DOHH2 (cell line): ENCODE data around the gene C4orf50.

Experiments
- CTCF ChIP-seq: fragments of 200-600 bp; sonication (generic); IDR thresholded peaks from one replicate; pipeline ENCODE4 v1.5.1; 2014; ENCODE audit warnings: antibody characterized with exemption, mild to moderate bottlenecking, low read depth, low read length; ENCODE audit not compliant: poor library complexity, severe bottlenecking
- EZH2phosphoT487 ChIP-seq: fragments of 200-600 bp; sonication (generic); IDR thresholded peaks from 2 replicates; pipeline ENCODE4 v1.6.1; 2017; ENCODE audit warnings: borderline replicate concordance, mild to moderate bottlenecking, antibody characterized with exemption, low read length, moderate library complexity, mixed read lengths

GRCh38 chr4:6017800-6018199 is 431 bp downstream of the C4orf50 start:
- TF ChIP-seq CTCF (no peak), EZH2phosphoT487 (no peak)
